ENCODE results near the gene TIMM50.

TIMM50 gene

DNA sequence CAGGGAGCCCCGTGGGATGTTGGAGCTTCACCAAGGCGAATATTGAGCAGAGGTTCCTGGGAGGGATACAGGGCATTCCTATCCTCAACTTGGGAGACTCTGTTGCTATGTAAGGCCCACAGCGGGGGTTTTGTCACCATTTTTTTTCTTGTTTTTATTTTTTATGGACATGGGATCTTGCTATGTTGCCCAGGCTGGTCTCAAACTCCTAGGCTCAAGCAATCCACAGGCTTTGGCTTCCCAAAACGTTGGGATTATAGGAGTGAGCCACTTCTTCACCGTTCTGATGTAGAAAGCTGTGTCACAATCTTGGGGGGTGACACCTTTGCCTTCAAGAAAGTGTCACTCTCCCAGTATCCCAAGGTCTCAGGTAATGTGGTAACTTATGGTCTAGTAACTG lies 20.7 kb downstream of the TIMM50 start:
- H3K27me3 ChIP-seq (ENCODE audit: low read length): no peaks in the 10 kb centered on the region
- no peaks in the 10 kb centered on the region for H3F3A ChIP-seq (ENCODE audit: insufficient read depth)
- no peak overlapping the region for H3K4me3 ChIP-seq (ENCODE audit: insufficient read depth, low read length, poor library complexity, severe bottlenecking)
- no peaks in the 10 kb centered on the region for H4K20me1 ChIP-seq (ENCODE audit: low read depth, low read length)
- no peaks in the 10 kb centered on the region for H3K9me3 ChIP-seq (ENCODE audit: insufficient read depth, low read length)
- no peak for TF ChIP-seq EZH2phosphoT487 (conservative IDR thresholded peaks at IDR 0.05; ENCODE audit: low read length)
- TF ChIP-seq, protein P1, sequence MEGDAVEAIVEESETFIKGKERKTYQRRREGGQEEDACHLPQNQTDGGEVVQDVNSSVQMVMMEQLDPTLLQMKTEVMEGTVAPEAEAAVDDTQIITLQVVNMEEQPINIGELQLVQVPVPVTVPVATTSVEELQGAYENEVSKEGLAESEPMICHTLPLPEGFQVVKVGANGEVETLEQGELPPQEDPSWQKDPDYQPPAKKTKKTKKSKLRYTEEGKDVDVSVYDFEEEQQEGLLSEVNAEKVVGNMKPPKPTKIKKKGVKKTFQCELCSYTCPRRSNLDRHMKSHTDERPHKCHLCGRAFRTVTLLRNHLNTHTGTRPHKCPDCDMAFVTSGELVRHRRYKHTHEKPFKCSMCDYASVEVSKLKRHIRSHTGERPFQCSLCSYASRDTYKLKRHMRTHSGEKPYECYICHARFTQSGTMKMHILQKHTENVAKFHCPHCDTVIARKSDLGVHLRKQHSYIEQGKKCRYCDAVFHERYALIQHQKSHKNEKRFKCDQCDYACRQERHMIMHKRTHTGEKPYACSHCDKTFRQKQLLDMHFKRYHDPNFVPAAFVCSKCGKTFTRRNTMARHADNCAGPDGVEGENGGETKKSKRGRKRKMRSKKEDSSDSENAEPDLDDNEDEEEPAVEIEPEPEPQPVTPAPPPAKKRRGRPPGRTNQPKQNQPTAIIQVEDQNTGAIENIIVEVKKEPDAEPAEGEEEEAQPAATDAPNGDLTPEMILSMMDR (IDR thresholded peaks at IDR 0.05; ENCODE audit: insufficient read depth, low read length, poor library complexity, severe bottlenecking): no peak
- no peaks in the 10 kb centered on the region for H3K79me2 ChIP-seq (ENCODE audit: insufficient read depth, low read length)
- no peak overlapping the region for H3K4me2 ChIP-seq (ENCODE audit: low read depth, low read length, poor library complexity, severe bottlenecking)
- H3K36me3 ChIP-seq (ENCODE audit: low read length): no peaks in the 10 kb centered on the region
- no peak overlapping the region for H2AFZ ChIP-seq (ENCODE audit: low read depth, low read length, severe bottlenecking)
- no peak overlapping the region for H3K27ac ChIP-seq (ENCODE audit: low read depth, low read length)
- no peaks in the 10 kb centered on the region for H3K9me2 ChIP-seq (replicated peaks; ENCODE audit: insufficient read depth, low read length)
- no peak overlapping the region for H3K9ac ChIP-seq (ENCODE audit: low read length)

DNA sequence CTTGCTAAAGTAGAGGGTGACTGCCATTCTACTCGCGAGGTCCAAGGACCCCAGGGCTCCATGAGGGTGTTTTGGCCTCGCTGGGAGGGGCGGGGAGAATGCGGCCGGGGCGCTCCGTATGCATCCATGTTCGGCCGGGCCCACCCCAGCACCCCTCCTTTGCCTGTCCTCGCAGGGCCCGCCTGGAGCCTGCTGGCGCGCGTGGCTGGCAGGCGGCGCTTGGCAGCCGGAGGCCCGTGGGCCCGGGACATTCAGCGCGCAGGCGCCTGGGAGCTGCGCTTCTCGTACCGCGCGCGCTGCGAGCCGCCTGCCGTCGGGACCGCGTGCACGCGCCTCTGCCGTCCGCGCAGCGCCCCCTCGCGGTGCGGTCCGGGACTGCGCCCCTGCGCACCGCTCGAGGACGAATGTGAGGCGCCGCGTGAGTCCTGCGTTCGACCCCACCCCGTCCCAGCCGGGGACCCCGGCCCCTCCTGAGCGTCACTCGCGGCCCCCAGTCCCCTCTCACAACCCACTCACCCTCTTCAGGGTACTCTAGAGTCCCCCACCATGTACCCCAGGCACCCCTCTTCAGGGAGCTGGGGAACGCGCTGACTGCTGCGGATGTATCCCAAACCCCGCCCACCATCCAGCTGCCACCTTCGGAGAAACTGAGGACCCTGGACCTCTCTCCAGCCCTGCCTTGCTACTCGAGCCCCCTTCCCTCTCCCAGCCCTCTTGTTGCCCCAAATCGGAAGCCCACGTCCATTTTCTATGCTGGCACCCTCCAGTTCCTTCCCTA lies 22.2 kb downstream of the TIMM50 start:
- no peak overlapping the region for H3K4me2 ChIP-seq (ENCODE audit: low read depth, low read length, poor library complexity, severe bottlenecking)
- no peaks in the 10 kb centered on the region for H4K20me1 ChIP-seq (ENCODE audit: low read depth, low read length)
- H3K9me2 ChIP-seq (replicated peaks; ENCODE audit: insufficient read depth, low read length): no peaks in the 10 kb centered on the region
- H3F3A ChIP-seq (ENCODE audit: insufficient read depth): no peaks in the 10 kb centered on the region
- no peaks in the 10 kb centered on the region for H3K27me3 ChIP-seq (ENCODE audit: low read length)
- H2AFZ ChIP-seq (ENCODE audit: low read depth, low read length, severe bottlenecking): no peak overlapping the region
- H3K27ac ChIP-seq (ENCODE audit: low read depth, low read length): no peak overlapping the region
- H3K4me3 ChIP-seq (ENCODE audit: insufficient read depth, low read length, poor library complexity, severe bottlenecking): no peak overlapping the region
- H3K9ac ChIP-seq (ENCODE audit: low read length): no peak overlapping the region
- no peaks in the 10 kb centered on the region for H3K36me3 ChIP-seq (ENCODE audit: low read length)
- no peaks in the 10 kb centered on the region for H3K79me2 ChIP-seq (ENCODE audit: insufficient read depth, low read length)
- TF ChIP-seq, protein P1 (IDR thresholded peaks at IDR 0.05; ENCODE audit: insufficient read depth, low read length, poor library complexity, severe bottlenecking): peak; percentile 60
- no peak for TF ChIP-seq EZH2phosphoT487 (conservative IDR thresholded peaks at IDR 0.05; ENCODE audit: low read length)
- H3K9me3 ChIP-seq (ENCODE audit: insufficient read depth, low read length): no peaks in the 10 kb centered on the region

DNA sequence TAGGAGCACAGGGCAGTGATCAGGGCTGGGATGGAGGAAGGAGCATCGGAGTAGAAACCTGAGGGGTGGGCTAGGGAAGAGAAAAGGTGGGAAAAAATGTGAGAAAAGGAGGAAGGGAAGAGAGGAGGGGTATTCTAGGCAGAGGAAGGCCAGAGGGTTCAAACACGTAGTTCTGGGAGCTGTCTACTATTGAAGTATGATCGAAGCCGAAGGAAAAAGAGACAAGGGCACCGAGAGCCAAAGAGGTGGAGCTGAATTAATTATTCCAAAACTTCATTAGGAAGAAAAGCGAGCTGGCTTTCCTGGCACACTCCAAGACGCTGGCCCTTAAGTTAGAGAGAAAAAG lies 25.9 kb downstream of the TIMM50 start:
- Histone ChIP-seq H3K27ac (ENCODE audit: low read depth, low read length) (no peak overlapping the region), H3K9me2 (replicated peaks; ENCODE audit: insufficient read depth, low read length) (no peaks in the 10 kb centered on the region), H3K4me2 (ENCODE audit: low read depth, low read length, poor library complexity, severe bottlenecking) (peak overlapping the region; percentile 86), H3K27me3 (ENCODE audit: low read length) (no peaks in the 10 kb centered on the region), H3K79me2 (ENCODE audit: insufficient read depth, low read length) (no peaks in the 10 kb centered on the region), H3K9me3 (ENCODE audit: insufficient read depth, low read length) (no peaks in the 10 kb centered on the region), H2AFZ (ENCODE audit: low read depth, low read length, severe bottlenecking) (no peak overlapping the region), H3K9ac (ENCODE audit: low read length) (no peak overlapping the region), H3K36me3 (ENCODE audit: low read length) (no peaks in the 10 kb centered on the region), H3K4me3 (ENCODE audit: insufficient read depth, low read length, poor library complexity, severe bottlenecking) (no peak overlapping the region), H3F3A (ENCODE audit: insufficient read depth) (no peaks in the 10 kb centered on the region), H4K20me1 (ENCODE audit: low read depth, low read length) (no peaks in the 10 kb centered on the region)
- TF ChIP-seq, protein P1 (IDR thresholded peaks at IDR 0.05; ENCODE audit: insufficient read depth, low read length, poor library complexity, severe bottlenecking): no peak
- TF ChIP-seq EZH2phosphoT487 (conservative IDR thresholded peaks at IDR 0.05; ENCODE audit: low read length): no peak

Measured in SU-DHL-6 (cell line).